ENCODE data around the gene CYP21A2. TPM values are rescaled to one million over a fixed set of nuclear protein-coding genes. Genes with fewer than 3 reads are reported as not detected.
"Not testable (repeated sequence)": the region's sequence is repeated elsewhere in the genome, so short reads cannot be mapped to it uniquely, and the experiment has no call there.

The CYP21A2 gene
- polyA plus RNA-seq, 1 experiment: 0.29 TPM

DNA sequence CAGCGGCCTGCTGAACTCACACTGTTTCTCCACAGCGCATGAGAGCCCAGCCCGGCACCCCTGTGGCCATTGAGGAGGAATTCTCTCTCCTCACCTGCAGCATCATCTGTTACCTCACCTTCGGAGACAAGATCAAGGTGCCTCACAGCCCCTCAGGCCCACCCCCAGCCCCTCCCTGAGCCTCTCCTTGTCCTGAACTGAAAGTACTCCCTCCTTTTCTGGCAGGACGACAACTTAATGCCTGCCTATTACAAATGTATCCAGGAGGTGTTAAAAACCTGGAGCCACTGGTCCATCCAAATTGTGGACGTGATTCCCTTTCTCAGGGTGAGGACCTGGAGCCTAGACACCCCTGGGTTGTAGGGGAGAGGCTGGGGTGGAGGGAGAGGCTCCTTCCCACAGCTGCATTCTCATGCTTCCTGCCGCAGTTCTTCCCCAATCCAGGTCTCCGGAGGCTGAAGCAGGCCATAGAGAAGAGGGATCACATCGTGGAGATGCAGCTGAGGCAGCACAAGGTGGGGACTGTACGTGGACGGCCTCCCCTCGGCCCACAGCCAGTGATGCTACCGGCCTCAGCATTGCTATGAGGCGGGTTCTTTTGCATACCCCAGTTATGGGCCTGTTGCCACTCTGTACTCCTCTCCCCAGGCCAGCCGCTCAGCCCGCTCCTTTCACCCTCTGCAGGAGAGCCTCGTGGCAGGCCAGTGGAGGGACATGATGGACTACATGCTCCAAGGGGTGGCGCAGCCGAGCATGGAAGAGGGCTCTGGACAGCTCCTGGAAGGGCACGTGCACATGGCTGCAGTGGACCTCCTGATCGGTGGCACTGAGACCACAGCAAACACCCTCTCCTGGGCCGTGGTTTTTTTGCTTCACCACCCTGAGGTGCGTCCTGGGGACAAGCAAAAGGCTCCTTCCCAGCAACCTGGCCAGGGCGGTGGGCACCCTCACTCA is 1.4 kb downstream of the CYP21A2 start:
- H3K4me3 ChIP-seq (ENCODE audit: low read depth, low read length); H3K36me3 ChIP-seq (ENCODE audit: control insufficient read depth, insufficient read depth, low read length); POLR2A ChIA-PET; H3K27me3 ChIP-seq (ENCODE audit: control insufficient read depth, insufficient read depth, low read length); DNase-seq (ENCODE audit: low read depth): not testable (repeated sequence)
- CTCF ChIA-PET: interaction anchor here (1.4 kb wide), 1 partner anchor 8 kb away, joined by 5 read pairs; no protein-coding TSS in a partner anchor

DNA sequence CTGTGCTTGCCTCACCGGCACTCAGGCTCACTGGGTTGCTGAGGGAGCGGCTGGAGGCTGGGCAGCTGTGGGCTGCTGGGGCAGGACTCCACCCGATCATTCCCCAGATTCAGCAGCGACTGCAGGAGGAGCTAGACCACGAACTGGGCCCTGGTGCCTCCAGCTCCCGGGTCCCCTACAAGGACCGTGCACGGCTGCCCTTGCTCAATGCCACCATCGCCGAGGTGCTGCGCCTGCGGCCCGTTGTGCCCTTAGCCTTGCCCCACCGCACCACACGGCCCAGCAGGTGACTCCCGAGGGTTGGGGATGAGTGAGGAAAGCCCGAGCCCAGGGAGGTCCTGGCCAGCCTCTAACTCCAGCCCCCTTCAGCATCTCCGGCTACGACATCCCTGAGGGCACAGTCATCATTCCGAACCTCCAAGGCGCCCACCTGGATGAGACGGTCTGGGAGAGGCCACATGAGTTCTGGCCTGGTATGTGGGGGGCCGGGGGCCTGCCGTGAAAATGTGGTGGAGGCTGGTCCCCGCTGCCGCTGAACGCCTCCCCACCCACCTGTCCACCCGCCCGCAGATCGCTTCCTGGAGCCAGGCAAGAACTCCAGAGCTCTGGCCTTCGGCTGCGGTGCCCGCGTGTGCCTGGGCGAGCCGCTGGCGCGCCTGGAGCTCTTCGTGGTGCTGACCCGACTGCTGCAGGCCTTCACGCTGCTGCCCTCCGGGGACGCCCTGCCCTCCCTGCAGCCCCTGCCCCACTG is 2.3 kb downstream of the CYP21A2 start:
- DNase-seq (ENCODE audit: low read depth); CTCF ChIA-PET; H3K27me3 ChIP-seq (ENCODE audit: control insufficient read depth, insufficient read depth, low read length); H3K4me3 ChIP-seq (ENCODE audit: low read depth, low read length); H3K36me3 ChIP-seq (ENCODE audit: control insufficient read depth, insufficient read depth, low read length); POLR2A ChIA-PET: not testable (repeated sequence)

GRCh38 chr6:32041050-32041321 is 2.8 kb downstream of the CYP21A2 start:
- POLR2A ChIA-PET; DNase-seq (ENCODE audit: low read depth); H3K27me3 ChIP-seq (ENCODE audit: control insufficient read depth, insufficient read depth, low read length); H3K36me3 ChIP-seq (ENCODE audit: control insufficient read depth, insufficient read depth, low read length); CTCF ChIA-PET; H3K4me3 ChIP-seq (ENCODE audit: low read depth, low read length): not testable (repeated sequence)

- CTCF ChIA-PET; H3K4me3 ChIP-seq (ENCODE audit: low read depth, low read length); POLR2A ChIA-PET; DNase-seq (ENCODE audit: low read depth); H3K27me3 ChIP-seq (ENCODE audit: control insufficient read depth, insufficient read depth, low read length); H3K36me3 ChIP-seq (ENCODE audit: control insufficient read depth, insufficient read depth, low read length): not testable (repeated sequence)
Measured at GRCh38 chr6:32041385-32041784, 3.2 kb downstream of the CYP21A2 start.

DNA sequence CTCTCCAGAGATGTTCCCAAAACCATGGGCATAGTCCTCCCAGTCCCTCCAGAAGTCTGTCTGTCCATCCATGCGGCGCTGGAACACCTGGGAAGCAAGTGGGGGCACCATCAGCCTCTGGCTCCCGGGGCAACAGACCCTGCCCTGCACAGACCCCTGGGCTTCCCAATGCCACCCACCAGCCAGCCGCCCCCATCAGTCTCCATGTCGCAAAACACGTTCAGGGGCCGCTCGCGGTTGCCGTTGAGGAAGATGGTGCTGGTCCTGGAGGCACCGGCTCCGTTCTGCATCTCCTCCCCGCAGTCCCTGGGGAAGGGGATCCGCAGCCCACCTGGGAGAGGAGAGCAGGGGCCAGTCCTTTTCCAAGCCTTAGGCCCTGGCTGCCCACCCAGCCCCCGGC is 4.1 kb downstream of the CYP21A2 start:
- H3K36me3 ChIP-seq (ENCODE audit: control insufficient read depth, insufficient read depth, low read length); POLR2A ChIA-PET; H3K4me3 ChIP-seq (ENCODE audit: low read depth, low read length); DNase-seq (ENCODE audit: low read depth); H3K27me3 ChIP-seq (ENCODE audit: control insufficient read depth, insufficient read depth, low read length); CTCF ChIA-PET: not testable (repeated sequence)

DNA sequence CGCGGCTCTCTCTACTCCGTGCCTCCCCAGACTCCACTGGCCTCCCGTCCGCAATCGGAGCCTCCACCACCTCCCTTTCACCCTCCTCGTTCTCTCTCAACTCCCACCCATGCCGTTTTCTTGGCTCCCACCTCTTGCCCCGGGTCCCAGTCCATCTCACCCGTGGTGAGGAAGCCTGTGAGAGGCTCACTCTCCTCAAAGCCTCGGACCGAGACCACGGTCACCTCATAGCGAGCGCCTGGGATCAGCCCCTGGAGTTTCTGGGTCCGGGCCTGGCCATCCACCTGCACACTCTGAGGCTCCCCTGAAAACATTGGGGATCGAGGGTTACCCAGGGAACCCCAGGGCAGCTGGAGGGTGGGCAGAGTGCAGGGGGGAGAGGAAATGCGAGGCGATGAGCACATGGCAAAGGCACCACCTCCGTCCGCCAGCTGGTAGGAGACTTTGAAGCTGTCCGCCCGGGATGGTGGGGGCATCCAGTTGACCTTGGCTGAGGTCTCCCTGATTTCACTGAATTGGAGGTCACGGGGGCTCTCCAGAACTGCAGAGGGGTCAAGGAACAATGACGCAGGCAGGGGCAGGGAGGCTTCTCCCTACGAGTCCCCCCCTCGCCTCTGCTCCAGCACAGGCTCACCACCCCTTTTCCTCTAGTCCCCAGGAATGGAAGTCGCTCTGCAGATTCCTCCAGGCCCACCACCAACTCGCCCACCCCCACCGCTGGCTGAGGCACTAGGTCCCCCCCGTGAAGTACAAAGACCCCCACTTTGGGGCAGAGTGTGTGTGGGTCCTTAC is 5.6 kb downstream of the CYP21A2 start:
- H3K36me3 ChIP-seq (ENCODE audit: control insufficient read depth, insufficient read depth, low read length); H3K27me3 ChIP-seq (ENCODE audit: control insufficient read depth, insufficient read depth, low read length); H3K4me3 ChIP-seq (ENCODE audit: low read depth, low read length); POLR2A ChIA-PET; DNase-seq (ENCODE audit: low read depth); CTCF ChIA-PET: not testable (repeated sequence)

DNA sequence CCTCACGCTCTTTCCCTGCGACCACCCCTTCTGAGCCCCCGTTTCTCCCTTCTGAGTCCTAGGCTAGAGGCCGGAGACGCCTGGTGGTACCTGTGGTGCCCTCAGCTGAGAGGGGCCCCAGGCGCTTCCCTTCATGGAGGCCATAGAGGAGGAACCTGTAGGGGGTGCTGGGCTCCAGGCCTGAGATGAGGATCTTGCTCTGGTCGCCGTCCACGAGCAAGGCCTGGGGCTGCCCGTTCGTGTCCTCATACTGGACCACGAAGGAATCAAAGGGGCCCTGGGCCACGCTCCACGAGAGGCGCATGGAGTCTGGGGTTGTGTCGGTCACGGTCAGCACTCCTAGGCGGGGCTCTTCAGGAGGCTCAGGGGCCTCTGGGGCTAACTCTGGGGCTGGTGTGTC is 6.7 kb downstream of the CYP21A2 start:
- H3K4me3 ChIP-seq (ENCODE audit: low read depth, low read length); POLR2A ChIA-PET; DNase-seq (ENCODE audit: low read depth); H3K36me3 ChIP-seq (ENCODE audit: control insufficient read depth, insufficient read depth, low read length); H3K27me3 ChIP-seq (ENCODE audit: control insufficient read depth, insufficient read depth, low read length); CTCF ChIA-PET: not testable (repeated sequence)

- Histone ChIP-seq H3K27me3 (ENCODE audit: control insufficient read depth, insufficient read depth, low read length) (no peaks in the 10 kb centered on the region), H3K4me3 (ENCODE audit: low read depth, low read length) (no peak overlapping the region), H3K36me3 (ENCODE audit: control insufficient read depth, insufficient read depth, low read length) (no peaks in the 10 kb centered on the region)
- TF ChIP-seq, protein P1, sequence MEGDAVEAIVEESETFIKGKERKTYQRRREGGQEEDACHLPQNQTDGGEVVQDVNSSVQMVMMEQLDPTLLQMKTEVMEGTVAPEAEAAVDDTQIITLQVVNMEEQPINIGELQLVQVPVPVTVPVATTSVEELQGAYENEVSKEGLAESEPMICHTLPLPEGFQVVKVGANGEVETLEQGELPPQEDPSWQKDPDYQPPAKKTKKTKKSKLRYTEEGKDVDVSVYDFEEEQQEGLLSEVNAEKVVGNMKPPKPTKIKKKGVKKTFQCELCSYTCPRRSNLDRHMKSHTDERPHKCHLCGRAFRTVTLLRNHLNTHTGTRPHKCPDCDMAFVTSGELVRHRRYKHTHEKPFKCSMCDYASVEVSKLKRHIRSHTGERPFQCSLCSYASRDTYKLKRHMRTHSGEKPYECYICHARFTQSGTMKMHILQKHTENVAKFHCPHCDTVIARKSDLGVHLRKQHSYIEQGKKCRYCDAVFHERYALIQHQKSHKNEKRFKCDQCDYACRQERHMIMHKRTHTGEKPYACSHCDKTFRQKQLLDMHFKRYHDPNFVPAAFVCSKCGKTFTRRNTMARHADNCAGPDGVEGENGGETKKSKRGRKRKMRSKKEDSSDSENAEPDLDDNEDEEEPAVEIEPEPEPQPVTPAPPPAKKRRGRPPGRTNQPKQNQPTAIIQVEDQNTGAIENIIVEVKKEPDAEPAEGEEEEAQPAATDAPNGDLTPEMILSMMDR (IDR thresholded peaks at IDR 0.05; ENCODE audit: insufficient read depth, low read depth, low read length): no peak
- ChIA-PET POLR2A (no interaction called here), CTCF (interaction anchor here (0.6 to 4.8 kb wide), 8 partner anchors 25 to 1167 kb away, joined by 3 to 30 read pairs (median 4); no protein-coding TSS in a partner anchor)
- DNase-seq (ENCODE audit: low read depth): no peak
Measured at GRCh38 chr6:32045811-32046449, 7.7 kb downstream of the CYP21A2 start.

Measured in BJ (cell line).